ENCODE measurements around the gene ZNRF3. TPM values are rescaled to one million over a fixed set of nuclear protein-coding genes. Genes with fewer than 3 reads are reported as not detected.

Gene ZNRF3
- total RNA-seq, 1 donor from 2014 or later = 10.5 TPM

DNA sequence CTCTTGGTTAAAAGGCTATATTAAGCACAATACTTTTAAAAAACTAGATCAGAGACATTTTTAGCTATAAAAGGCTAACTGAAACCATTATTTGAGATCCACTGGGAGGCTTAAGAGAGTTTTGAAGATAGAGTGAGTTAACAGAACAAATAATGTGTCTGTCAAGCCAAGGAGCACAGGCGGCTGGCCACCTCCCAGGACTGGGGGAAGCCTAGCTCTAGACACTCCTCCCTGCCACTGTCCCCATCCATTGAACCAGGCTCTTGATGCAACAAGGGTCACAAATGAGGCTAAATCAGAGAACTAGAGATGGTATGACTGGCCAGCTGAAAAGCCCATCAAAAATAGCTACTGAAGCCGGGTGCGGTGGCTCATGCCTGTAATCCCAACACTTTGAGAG, 115.3 kb downstream of the ZNRF3 start:
- no peaks in the 10 kb centered on the region for H3K36me3 ChIP-seq (ENCODE audit: control insufficient read depth, insufficient read depth, low read length)
- DNase-seq (ENCODE audit: low read depth) = no peak
- H3K27me3 ChIP-seq (ENCODE audit: control insufficient read depth, insufficient read depth, low read length) = no peaks in the 10 kb centered on the region
- H3K4me3 ChIP-seq (ENCODE audit: low read depth, low read length) = no peak overlapping the region
- TF ChIP-seq, protein P1, sequence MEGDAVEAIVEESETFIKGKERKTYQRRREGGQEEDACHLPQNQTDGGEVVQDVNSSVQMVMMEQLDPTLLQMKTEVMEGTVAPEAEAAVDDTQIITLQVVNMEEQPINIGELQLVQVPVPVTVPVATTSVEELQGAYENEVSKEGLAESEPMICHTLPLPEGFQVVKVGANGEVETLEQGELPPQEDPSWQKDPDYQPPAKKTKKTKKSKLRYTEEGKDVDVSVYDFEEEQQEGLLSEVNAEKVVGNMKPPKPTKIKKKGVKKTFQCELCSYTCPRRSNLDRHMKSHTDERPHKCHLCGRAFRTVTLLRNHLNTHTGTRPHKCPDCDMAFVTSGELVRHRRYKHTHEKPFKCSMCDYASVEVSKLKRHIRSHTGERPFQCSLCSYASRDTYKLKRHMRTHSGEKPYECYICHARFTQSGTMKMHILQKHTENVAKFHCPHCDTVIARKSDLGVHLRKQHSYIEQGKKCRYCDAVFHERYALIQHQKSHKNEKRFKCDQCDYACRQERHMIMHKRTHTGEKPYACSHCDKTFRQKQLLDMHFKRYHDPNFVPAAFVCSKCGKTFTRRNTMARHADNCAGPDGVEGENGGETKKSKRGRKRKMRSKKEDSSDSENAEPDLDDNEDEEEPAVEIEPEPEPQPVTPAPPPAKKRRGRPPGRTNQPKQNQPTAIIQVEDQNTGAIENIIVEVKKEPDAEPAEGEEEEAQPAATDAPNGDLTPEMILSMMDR (IDR thresholded peaks at IDR 0.05; ENCODE audit: insufficient read depth, low read length, poor library complexity, severe bottlenecking) = no peak

DNA sequence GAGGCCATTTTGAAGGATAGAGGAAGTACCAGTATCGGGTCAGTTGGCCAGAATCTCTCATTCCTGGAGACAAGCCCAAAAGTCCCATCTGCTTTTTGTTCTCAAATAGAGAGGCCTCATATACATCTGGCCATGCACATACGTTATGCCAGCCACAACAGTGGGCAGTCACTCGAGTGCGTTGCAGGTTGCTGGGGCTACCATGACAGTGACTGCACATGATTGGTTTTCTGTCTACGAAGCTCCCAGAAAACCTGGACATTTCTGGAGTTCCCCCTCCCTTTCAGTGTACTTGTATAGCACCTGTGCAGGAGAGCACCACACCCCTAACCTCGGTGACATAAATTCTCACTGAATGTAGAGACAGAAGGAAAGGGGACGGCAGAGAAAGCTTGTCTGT, 116.1 kb downstream of the ZNRF3 start:
- Histone ChIP-seq H3K27me3 (ENCODE audit: control insufficient read depth, insufficient read depth, low read length) (no peaks in the 10 kb centered on the region), H3K4me3 (ENCODE audit: low read depth, low read length) (no peak overlapping the region), H3K36me3 (ENCODE audit: control insufficient read depth, insufficient read depth, low read length) (no peaks in the 10 kb centered on the region)
- DNase-seq (ENCODE audit: low read depth) = no peak
- TF ChIP-seq, protein P1 (IDR thresholded peaks at IDR 0.05; ENCODE audit: insufficient read depth, low read length, poor library complexity, severe bottlenecking) = no peak

DNA sequence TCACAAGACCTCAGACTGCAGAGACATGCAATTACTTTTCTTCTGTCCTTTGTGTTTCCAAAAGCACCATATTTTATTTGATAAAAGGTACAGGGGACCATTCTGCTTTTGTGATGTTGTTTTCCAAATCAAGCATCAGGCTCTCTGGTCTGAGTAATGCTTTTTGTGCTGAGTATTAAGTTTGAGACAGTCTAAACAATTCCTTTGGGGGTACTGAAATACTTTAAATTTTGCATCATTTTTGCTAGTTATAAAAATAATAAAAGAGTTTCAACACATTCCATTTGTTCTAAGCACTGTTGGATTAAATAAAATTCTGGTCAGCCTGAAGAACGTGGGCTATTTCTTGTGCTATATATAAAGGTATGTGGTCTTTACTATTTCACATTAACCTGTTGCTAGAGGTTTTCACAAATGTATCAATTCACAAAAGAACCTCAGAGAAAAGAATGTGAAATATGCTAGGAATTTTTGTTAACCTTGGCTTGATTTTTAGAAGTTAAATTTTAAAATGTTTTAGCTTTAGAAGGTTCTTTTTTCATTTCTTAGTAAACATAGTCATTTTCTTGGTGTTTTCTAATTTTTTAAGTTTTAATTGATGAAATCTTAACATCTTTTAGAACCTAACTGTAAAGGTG, 116.7 kb downstream of the ZNRF3 start:
- no peaks in the 10 kb centered on the region for H3K27me3 ChIP-seq (ENCODE audit: control insufficient read depth, insufficient read depth, low read length)
- TF ChIP-seq, protein P1 (IDR thresholded peaks at IDR 0.05; ENCODE audit: insufficient read depth, low read length, poor library complexity, severe bottlenecking) = no peak
- no peak for DNase-seq (ENCODE audit: low read depth)
- no peak overlapping the region for H3K4me3 ChIP-seq (ENCODE audit: low read depth, low read length)
- H3K36me3 ChIP-seq (ENCODE audit: control insufficient read depth, insufficient read depth, low read length) = no peaks in the 10 kb centered on the region

DNA sequence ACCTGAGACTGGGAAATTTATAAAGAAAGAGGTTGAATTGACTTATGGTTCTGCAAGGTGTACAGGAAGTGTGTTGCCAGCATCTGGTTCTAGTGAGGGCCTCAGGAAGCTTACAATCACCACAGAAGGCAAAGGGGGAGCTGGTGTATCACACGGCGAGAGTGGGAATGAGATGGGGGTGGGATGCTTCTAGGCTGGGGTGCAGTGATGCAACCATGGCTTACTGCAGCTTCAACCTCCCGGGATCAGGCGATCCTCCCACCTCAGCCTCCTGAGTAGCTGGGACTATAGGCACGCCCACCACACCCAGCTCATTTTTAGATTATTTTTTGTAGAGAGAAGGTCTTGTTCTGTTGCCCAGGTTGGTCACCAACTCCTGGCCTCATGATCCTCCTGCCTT, 117.3 kb downstream of the ZNRF3 start:
- no peaks in the 10 kb centered on the region for H3K27me3 ChIP-seq (ENCODE audit: control insufficient read depth, insufficient read depth, low read length)
- DNase-seq (ENCODE audit: low read depth) = no peak
- no peaks in the 10 kb centered on the region for H3K36me3 ChIP-seq (ENCODE audit: control insufficient read depth, insufficient read depth, low read length)
- no peak overlapping the region for H3K4me3 ChIP-seq (ENCODE audit: low read depth, low read length)
- TF ChIP-seq, protein P1 (IDR thresholded peaks at IDR 0.05; ENCODE audit: insufficient read depth, low read length, poor library complexity, severe bottlenecking) = no peak

DNA sequence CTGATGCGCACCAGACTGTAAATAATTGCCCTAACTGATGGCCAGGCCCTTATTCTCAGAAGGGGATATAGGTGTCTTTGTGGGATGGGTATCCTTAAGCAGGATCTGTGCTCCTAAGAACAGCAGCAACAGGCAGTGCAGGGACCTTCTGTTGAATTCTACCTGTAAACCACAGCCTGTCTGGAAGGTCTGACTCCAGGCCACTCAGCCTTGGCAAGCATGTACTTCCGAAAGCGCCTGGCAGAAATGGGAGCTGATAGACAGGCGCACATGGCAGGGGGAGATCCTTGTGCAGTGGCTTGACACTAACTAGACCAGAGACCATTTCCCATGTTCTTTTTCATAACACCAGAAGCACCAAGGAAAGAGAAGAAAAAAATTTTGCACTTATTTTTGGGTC, 119.2 kb downstream of the ZNRF3 start:
- no peak overlapping the region for H3K4me3 ChIP-seq (ENCODE audit: low read depth, low read length)
- no peaks in the 10 kb centered on the region for H3K27me3 ChIP-seq (ENCODE audit: control insufficient read depth, insufficient read depth, low read length)
- DNase-seq (ENCODE audit: low read depth) = no peak
- TF ChIP-seq, protein P1 (IDR thresholded peaks at IDR 0.05; ENCODE audit: insufficient read depth, low read length, poor library complexity, severe bottlenecking) = no peak
- no peaks in the 10 kb centered on the region for H3K36me3 ChIP-seq (ENCODE audit: control insufficient read depth, insufficient read depth, low read length)

DNA sequence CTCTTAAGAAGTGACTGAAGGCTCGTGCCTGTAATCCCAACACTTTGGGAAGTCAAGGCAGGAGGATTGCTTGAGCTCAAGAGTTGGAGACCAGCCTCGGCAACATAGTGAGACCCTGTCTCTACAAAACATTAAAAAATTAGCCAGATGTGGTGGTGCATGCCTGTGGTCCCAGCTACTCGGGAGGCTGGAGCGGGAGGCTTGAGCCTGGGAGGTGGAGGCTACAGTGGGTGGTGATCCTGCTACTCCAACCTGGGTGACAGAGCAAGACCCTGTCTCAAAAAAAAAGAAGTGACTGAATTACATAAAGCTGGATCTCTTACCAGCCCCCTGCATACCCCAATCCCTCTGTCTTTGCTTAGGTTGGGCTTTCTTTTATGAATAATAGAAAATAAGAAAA, 120.2 kb downstream of the ZNRF3 start:
- TF ChIP-seq, protein P1 (IDR thresholded peaks at IDR 0.05; ENCODE audit: insufficient read depth, low read length, poor library complexity, severe bottlenecking) = no peak
- Histone ChIP-seq H3K36me3 (ENCODE audit: control insufficient read depth, insufficient read depth, low read length) (no peaks in the 10 kb centered on the region), H3K27me3 (ENCODE audit: control insufficient read depth, insufficient read depth, low read length) (no peaks in the 10 kb centered on the region), H3K4me3 (ENCODE audit: low read depth, low read length) (no peak overlapping the region)
- DNase-seq (ENCODE audit: low read depth) = no peak

All from kidney epithelial cell (primary cell).